Measurements from ENCODE around the gene AZI2. TPM values are rescaled to one million over a fixed set of nuclear protein-coding genes. Genes with fewer than 3 reads are reported as not detected.

Gene AZI2
- total RNA-seq, 1 experiment from 2014 or later: 47.3 TPM

DNA sequence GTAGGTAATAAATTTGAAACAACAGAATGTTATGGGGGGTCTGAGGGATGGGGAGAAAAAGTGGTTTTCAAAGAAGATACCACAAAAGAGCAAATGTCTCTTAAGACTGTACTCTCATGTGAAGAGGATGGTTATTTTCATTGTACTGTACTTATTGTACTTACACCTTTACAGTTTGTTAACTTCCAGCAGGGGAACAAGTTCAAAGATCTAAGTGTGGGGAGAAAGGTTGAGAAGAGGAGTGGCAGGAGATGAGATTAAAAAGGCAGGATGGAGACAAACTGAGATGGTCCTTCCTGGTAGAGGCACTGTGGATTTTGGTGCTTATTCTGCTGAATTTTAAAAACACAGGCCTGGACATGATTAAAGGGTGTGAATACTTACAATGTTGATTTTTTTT, 5.5 kb downstream of the AZI2 start:
- DNase-seq: no peak
- Mint-ChIP-seq H3K4me1 (ENCODE audit: low read depth, unreplicated experiment) (peaks cover 8% of the 10 kb centered on the region), H3K4me3 (ENCODE audit: low read depth, unreplicated experiment) (no peak overlapping the region), H3K27ac (ENCODE audit: unreplicated experiment) (no peak overlapping the region), H3K9me3 (ENCODE audit: low read depth, unreplicated experiment) (no peaks in the 10 kb centered on the region), H3K27me3 (ENCODE audit: unreplicated experiment) (no peaks in the 10 kb centered on the region), H3K36me3 (ENCODE audit: insufficient read depth, unreplicated experiment) (peaks cover 6% of the 10 kb centered on the region)
- intact Hi-C loops (cut with micrococcal nuclease; ENCODE audit: unreplicated experiment): no loop called here
- CTCF ChIA-PET: no interaction called here
- TF ChIP-seq, protein P1, sequence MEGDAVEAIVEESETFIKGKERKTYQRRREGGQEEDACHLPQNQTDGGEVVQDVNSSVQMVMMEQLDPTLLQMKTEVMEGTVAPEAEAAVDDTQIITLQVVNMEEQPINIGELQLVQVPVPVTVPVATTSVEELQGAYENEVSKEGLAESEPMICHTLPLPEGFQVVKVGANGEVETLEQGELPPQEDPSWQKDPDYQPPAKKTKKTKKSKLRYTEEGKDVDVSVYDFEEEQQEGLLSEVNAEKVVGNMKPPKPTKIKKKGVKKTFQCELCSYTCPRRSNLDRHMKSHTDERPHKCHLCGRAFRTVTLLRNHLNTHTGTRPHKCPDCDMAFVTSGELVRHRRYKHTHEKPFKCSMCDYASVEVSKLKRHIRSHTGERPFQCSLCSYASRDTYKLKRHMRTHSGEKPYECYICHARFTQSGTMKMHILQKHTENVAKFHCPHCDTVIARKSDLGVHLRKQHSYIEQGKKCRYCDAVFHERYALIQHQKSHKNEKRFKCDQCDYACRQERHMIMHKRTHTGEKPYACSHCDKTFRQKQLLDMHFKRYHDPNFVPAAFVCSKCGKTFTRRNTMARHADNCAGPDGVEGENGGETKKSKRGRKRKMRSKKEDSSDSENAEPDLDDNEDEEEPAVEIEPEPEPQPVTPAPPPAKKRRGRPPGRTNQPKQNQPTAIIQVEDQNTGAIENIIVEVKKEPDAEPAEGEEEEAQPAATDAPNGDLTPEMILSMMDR (IDR thresholded peaks at IDR 0.05; ENCODE audit: unreplicated experiment): no peak
- BruUV-seq (replicated peaks): no TSS peak

GRCh38 chr3:28337230-28337629, 11.4 kb downstream of the AZI2 start:
- intact Hi-C loops (cut with micrococcal nuclease; ENCODE audit: unreplicated experiment): no loop called here
- H3K27ac Mint-ChIP-seq (ENCODE audit: unreplicated experiment): no peak overlapping the region
- H3K9me3 Mint-ChIP-seq (ENCODE audit: low read depth, unreplicated experiment): no peaks in the 10 kb centered on the region
- H3K4me1 Mint-ChIP-seq (ENCODE audit: low read depth, unreplicated experiment): no peaks in the 10 kb centered on the region
- CTCF ChIA-PET: no interaction called here
- no peak for DNase-seq
- H3K36me3 Mint-ChIP-seq (ENCODE audit: insufficient read depth, unreplicated experiment): no peaks in the 10 kb centered on the region
- BruUV-seq (replicated peaks): no TSS peak
- no peaks in the 10 kb centered on the region for H3K27me3 Mint-ChIP-seq (ENCODE audit: unreplicated experiment)
- TF ChIP-seq, protein P1 (IDR thresholded peaks at IDR 0.05; ENCODE audit: unreplicated experiment): no peak
- no peak overlapping the region for H3K4me3 Mint-ChIP-seq (ENCODE audit: low read depth, unreplicated experiment)

DNA sequence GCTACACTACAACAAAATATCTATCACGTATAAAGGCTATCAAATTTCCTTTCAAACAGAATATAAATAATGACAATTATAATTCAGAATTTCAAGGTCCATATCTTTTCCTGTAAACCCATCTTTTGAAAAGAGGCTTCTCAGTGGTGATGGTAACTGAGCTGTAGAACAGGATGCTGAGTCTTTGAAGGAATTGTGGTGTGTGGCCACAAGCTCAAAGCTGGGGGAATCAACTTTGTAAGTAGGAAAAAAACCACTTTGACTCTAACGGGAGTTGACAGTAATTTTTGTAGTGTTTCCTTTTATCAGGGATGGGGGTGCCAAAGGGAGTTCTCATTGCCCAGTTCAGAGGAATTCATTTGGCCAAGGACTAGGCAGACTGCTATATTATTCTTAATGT, 13.4 kb downstream of the AZI2 start:
- Mint-ChIP-seq H3K9me3 (ENCODE audit: low read depth, unreplicated experiment) (no peaks in the 10 kb centered on the region), H3K36me3 (ENCODE audit: insufficient read depth, unreplicated experiment) (no peaks in the 10 kb centered on the region), H3K4me3 (ENCODE audit: low read depth, unreplicated experiment) (no peak overlapping the region), H3K27me3 (ENCODE audit: unreplicated experiment) (no peaks in the 10 kb centered on the region), H3K27ac (ENCODE audit: unreplicated experiment) (no peak overlapping the region), H3K4me1 (ENCODE audit: low read depth, unreplicated experiment) (no peaks in the 10 kb centered on the region)
- DNase-seq: no peak
- CTCF ChIA-PET: no interaction called here
- TF ChIP-seq, protein P1 (IDR thresholded peaks at IDR 0.05; ENCODE audit: unreplicated experiment): no peak
- intact Hi-C loops (cut with micrococcal nuclease; ENCODE audit: unreplicated experiment): no loop called here
- BruUV-seq (replicated peaks): no TSS peak

DNA sequence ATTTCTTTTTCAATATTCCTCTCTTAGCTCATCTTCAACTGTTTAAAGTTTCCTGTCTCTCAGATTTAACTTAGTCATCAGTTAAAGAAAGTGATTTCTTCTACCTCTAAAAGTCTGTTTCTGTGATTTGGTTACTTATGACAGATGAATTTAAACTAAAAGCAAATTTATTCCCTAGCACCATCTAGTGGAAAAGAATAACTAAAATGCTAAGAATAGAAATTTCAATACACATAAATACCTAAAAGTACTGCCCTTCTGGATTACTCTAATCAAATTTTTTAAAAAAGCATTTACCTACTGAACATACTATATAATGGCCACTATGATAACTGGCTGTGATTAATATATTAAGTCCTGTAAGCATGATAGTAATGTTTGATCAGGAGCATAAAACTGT, 14.1 kb downstream of the AZI2 start:
- Mint-ChIP-seq H3K9me3 (ENCODE audit: low read depth, unreplicated experiment) (no peaks in the 10 kb centered on the region), H3K36me3 (ENCODE audit: insufficient read depth, unreplicated experiment) (no peaks in the 10 kb centered on the region), H3K27me3 (ENCODE audit: unreplicated experiment) (no peaks in the 10 kb centered on the region), H3K27ac (ENCODE audit: unreplicated experiment) (no peak overlapping the region), H3K4me3 (ENCODE audit: low read depth, unreplicated experiment) (no peak overlapping the region), H3K4me1 (ENCODE audit: low read depth, unreplicated experiment) (no peaks in the 10 kb centered on the region)
- CTCF ChIA-PET: no interaction called here
- BruUV-seq (replicated peaks): no TSS peak
- TF ChIP-seq, protein P1 (IDR thresholded peaks at IDR 0.05; ENCODE audit: unreplicated experiment): peak; percentile 24
- intact Hi-C loops (cut with micrococcal nuclease; ENCODE audit: unreplicated experiment): no loop called here
- DNase-seq: no peak

Data from Calu3 (cell line).